A673 (cell line): ENCODE measurements around the gene DSE. TPM values are rescaled to one million over a fixed set of nuclear protein-coding genes. Genes with fewer than 3 reads are reported as not detected.

Experiments
- BruUV-seq: library from RNA; stranded (reverse); fragments of 400-500 nt; replicated peaks from 2 replicates; lab custom pipeline; 2021; lab: Mats Ljungman, UMichigan
- CTCF ChIA-PET: fragments of 300-600 bp; sonication (Branson Sonifier 250); formaldehyde crosslinking; loops from one replicate; lab custom pipeline; 2022; ENCODE audit warnings: antibody characterized with exemption; lab: Charles Lee
- POLR2A ChIA-PET: fragments of 300-600 bp; sonication (Branson Sonifier 250); formaldehyde crosslinking; loops from one replicate; lab custom pipeline; 2022; ENCODE audit warnings: antibody characterized with exemption; ENCODE audit not compliant: low non-redundant PET; lab: Charles Lee
- DNase-seq: peaks from one replicate; pipeline ENCODE4 v3.0.0-alpha.2; 2015; ENCODE audit warnings: low spot score
- H3K27ac ChIP-seq: fragments of 200-600 bp; sonication (generic); 2 replicates; pipeline ENCODE4 v1.5.1; 2016; ENCODE audit warnings: mixed run types, low read depth, mild to moderate bottlenecking, mixed read lengths, antibody characterized with exemption, low read length; ENCODE audit not compliant: poor library complexity, severe bottlenecking
- H3K27me3 ChIP-seq: fragments of 200-600 bp; sonication (generic); replicated peaks from 2 replicates; pipeline ENCODE4 v1.6.1; 2017; ENCODE audit warnings: mixed run types, low read depth, mild to moderate bottlenecking, mixed read lengths, antibody characterized with exemption, low read length; ENCODE audit not compliant: insufficient read depth, poor library complexity
- H3K36me3 ChIP-seq: fragments of 200-600 bp; sonication (generic); 2 replicates; pipeline ENCODE4 v1.6.1; 2016; ENCODE audit warnings: mixed run types, mild to moderate bottlenecking, mixed read lengths, antibody characterized with exemption, low read length; ENCODE audit not compliant: insufficient read depth, poor library complexity, severe bottlenecking
- H3K4me1 ChIP-seq: fragments of 200-600 bp; sonication (generic); 2 replicates; pipeline ENCODE4 v1.6.1; 2017; ENCODE audit warnings: mixed run types, mild to moderate bottlenecking, mixed read lengths, antibody characterized with exemption, low read length; ENCODE audit not compliant: insufficient read depth, poor library complexity, severe bottlenecking
- H3K4me3 ChIP-seq: fragments of 200-600 bp; sonication (generic); 2 replicates; pipeline ENCODE4 v1.5.1; 2016; ENCODE audit warnings: low read depth, mixed run types, mild to moderate bottlenecking, mixed read lengths, low read length; ENCODE audit not compliant: poor library complexity, severe bottlenecking
- H3K9me3 ChIP-seq: fragments of 200-600 bp; sonication (generic); 2 replicates; pipeline ENCODE4 v1.6.1; 2016; ENCODE audit warnings: mixed run types, low read depth, mild to moderate bottlenecking, mixed read lengths, antibody characterized with exemption, low read length; ENCODE audit not compliant: poor library complexity, severe bottlenecking
- CTCF ChIP-seq: fragments of 300-800, 200-600 bp; sonication (generic); conservative IDR thresholded peaks from 2 replicates; pipeline ENCODE4 v1.5.1; 2017; ENCODE audit warnings: low read depth, mild to moderate bottlenecking, antibody characterized with exemption, low read length, moderate library complexity, mixed read lengths
- EZH2 ChIP-seq: fragments of 200-600 bp; sonication (generic); IDR thresholded peaks from 2 replicates; pipeline ENCODE4 v1.6.1; 2017; ENCODE audit warnings: borderline replicate concordance, low read depth, mild to moderate bottlenecking, mixed read lengths, antibody characterized with exemption, low read length; ENCODE audit not compliant: poor library complexity, severe bottlenecking
- intact Hi-C: fragments of 100-400 bp; cut with micrococcal nuclease; formaldehyde crosslinking; loops from one replicate; pipeline ENCODE4 v1.10.0; 2022; ENCODE audit not compliant: unreplicated experiment
- total RNA-seq: library from RNA; stranded (reverse); gene quantifications from 2 replicates; pipeline ENCODE4 v1.2.3, GENCODE V29; 2021

DSE gene
- total RNA-seq, 1 experiment from 2014 or later = 31.4 TPM

DNA sequence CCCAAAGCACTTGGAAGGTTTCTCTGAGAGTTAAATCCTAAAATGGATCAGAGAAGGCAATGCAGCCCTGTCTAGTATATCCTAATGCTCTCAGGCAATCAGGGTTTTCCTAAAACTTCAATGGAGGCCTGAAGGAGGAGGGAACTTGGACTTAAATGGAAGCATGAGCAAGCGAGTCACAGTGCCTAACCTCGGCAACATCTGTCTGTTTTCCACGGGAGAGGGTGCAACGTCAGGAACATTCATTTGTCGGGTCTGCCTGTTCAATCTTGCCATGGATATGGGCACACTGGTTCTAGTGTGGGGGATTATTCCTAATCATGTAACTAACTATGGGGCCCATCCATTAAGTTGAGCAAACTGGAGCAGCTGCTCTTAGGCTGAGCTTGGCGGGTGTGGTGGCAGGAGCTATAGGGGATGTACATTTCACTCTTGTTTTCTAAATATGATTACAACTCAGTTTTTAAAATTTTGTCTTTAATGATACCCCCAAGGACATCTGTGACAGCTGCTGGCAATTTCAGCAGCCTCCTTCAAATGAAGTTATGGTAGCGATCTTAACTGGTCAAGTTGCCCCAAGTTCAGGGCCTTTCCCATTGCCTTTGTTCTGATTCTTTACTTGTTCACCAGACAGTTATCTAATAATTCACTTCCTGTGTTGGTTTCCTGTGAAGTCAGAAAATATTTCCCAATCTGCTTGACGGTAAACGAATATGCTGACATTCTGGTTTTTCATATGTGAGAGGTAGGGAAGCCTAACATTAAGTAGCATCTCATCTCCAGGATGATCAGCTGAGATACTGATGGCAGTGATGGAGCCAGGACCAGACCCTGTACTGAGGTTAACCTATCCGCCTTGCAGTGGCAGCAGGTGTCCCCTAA, 21.6 kb downstream of the DSE start:
- Histone ChIP-seq H3K27me3 (no peaks in the 10 kb centered on the region), H3K9me3 (no peaks in the 10 kb centered on the region), H3K36me3 (no peaks in the 10 kb centered on the region), H3K27ac (peak overlapping the region; percentile 63), H3K4me1 (peaks cover 26% of the 10 kb centered on the region), H3K4me3 (no peak overlapping the region)
- intact Hi-C loops = no loop called here
- peak; percentile 75 for DNase-seq
- no TSS peak for BruUV-seq
- TF ChIP-seq EZH2 (no peak), CTCF (no peak)
- ChIA-PET CTCF (no interaction called here), POLR2A (no interaction called here)

GRCh38 chr6:116393430-116393829, 22.7 kb downstream of the DSE start:
- intact Hi-C loops = no loop called here
- Histone ChIP-seq H3K27ac (peak overlapping the region; percentile 63), H3K4me1 (peaks cover 36% of the 10 kb centered on the region), H3K36me3 (no peaks in the 10 kb centered on the region), H3K4me3 (no peak overlapping the region), H3K27me3 (no peaks in the 10 kb centered on the region), H3K9me3 (no peaks in the 10 kb centered on the region)
- CTCF ChIA-PET = interaction anchor here (0.7 kb wide), 1 partner anchor 23 kb away, joined by 3 read pairs; the partner anchor contains the start of gene DSE
- POLR2A ChIA-PET = no interaction called here
- peak; percentile 52 for DNase-seq
- BruUV-seq = no TSS peak
- 0 out of 2 replicates have a peak, but pooled peaks have one; percentile 43 for TF ChIP-seq CTCF
- no peak for TF ChIP-seq EZH2

DNA sequence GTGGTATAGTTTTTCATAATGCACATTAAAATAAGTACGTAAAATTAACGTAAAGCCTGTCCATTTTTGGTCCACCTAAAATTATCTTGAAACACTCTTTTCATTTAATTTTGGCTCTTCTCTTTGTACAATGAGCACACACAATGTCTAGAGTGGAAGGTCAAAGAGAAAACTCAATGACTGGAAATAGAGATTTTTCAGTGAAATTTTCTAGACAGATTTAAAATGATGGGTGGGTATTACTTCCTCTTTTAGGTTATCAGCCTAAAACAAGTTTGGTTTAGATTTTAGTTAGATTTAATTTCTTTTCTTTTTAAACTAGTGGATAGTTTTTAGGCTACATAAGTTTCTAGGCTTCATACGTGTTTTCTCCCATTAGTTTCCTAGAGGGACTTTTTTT, 24.9 kb downstream of the DSE start:
- Histone ChIP-seq H3K27me3 (no peaks in the 10 kb centered on the region), H3K4me3 (no peak overlapping the region), H3K4me1 (peaks cover 38% of the 10 kb centered on the region), H3K9me3 (no peaks in the 10 kb centered on the region), H3K27ac (no peak overlapping the region), H3K36me3 (no peaks in the 10 kb centered on the region)
- BruUV-seq = no TSS peak
- POLR2A ChIA-PET = no interaction called here
- intact Hi-C loops = no loop called here
- no peak for TF ChIP-seq EZH2
- TF ChIP-seq CTCF = no peak
- CTCF ChIA-PET = no interaction called here
- no peak for DNase-seq
